Caco-2 (cell line): ENCODE results near the gene ADGRB2. TPM values are rescaled to one million over a fixed set of nuclear protein-coding genes. Genes with fewer than 3 reads are reported as not detected.

Experiments used
- BruUV-seq: library from RNA; stranded (reverse); fragments of 400-500 nt; replicated peaks from 2 replicates; lab custom pipeline; 2021; lab: Mats Ljungman, UMichigan
- CTCF ChIA-PET: fragments of 300-600 bp; sonication (Branson Sonifier 250); formaldehyde crosslinking; loops from one replicate; lab custom pipeline; 2022; ENCODE audit warnings: antibody characterized with exemption; lab: Charles Lee
- POLR2A ChIA-PET: fragments of 300-600 bp; sonication (Branson Sonifier 250); formaldehyde crosslinking; loops from one replicate; lab custom pipeline; 2022; ENCODE audit warnings: antibody characterized with exemption; lab: Charles Lee
- DNase-seq, 2 experiments: peaks; one replicate each; pipeline versions ENCODE4 v3.0.0 to v3.0.0-alpha.2; 2020 to 2022
- H3K27me3 ChIP-seq: replicated peaks from 2 replicates; pipeline ENCODE4 v1.6.0; 2011; ENCODE audit warnings: low read length; ENCODE audit not compliant: control insufficient read depth, insufficient read depth
- H3K36me3 ChIP-seq: 2 replicates; pipeline ENCODE4 v1.5.1; 2011; ENCODE audit warnings: low read length; ENCODE audit not compliant: control insufficient read depth, insufficient read depth
- H3K4me1 ChIP-seq: fragments of 250-450 bp; sonication (Bioruptor Pico); 2 replicates; pipeline ENCODE4 v1.5.1; 2020; ENCODE audit warnings: mild to moderate bottlenecking
- H3K4me3 ChIP-seq: 2 replicates; pipeline ENCODE4 v1.5.1; 2011; ENCODE audit warnings: low read depth, mild to moderate bottlenecking, control low read depth, low read length
- H3K9me3 ChIP-seq: fragments of 250-450 bp; sonication (Bioruptor Pico); 2 replicates; pipeline ENCODE4 v1.5.1; 2020; ENCODE audit warnings: mild to moderate bottlenecking, moderate library complexity
- H3K27ac Mint-ChIP-seq: one replicate; pipeline ENCODE4 v1.8.0; 2022; ENCODE audit warnings: mixed read lengths; ENCODE audit not compliant: unreplicated experiment
- H3K27me3 Mint-ChIP-seq: one replicate; pipeline ENCODE4 v1.8.0; 2022; ENCODE audit warnings: mixed read lengths; ENCODE audit not compliant: insufficient read depth, unreplicated experiment
- H3K36me3 Mint-ChIP-seq: one replicate; pipeline ENCODE4 v1.8.0; 2022; ENCODE audit warnings: mild to moderate bottlenecking, mixed read lengths; ENCODE audit not compliant: insufficient read depth, unreplicated experiment
- H3K4me1 Mint-ChIP-seq: one replicate; pipeline ENCODE4 v1.8.0; 2022; ENCODE audit warnings: low read depth, mixed read lengths; ENCODE audit not compliant: unreplicated experiment
- H3K4me3 Mint-ChIP-seq: one replicate; pipeline ENCODE4 v1.8.0; 2022; ENCODE audit warnings: mild to moderate bottlenecking, moderate library complexity, mixed read lengths; ENCODE audit not compliant: unreplicated experiment
- H3K9me3 Mint-ChIP-seq: one replicate; pipeline ENCODE4 v1.8.0; 2022; ENCODE audit warnings: mixed read lengths; ENCODE audit not compliant: unreplicated experiment
- intact Hi-C: fragments of 100-400 bp; cut with micrococcal nuclease; formaldehyde crosslinking; loops from one replicate; pipeline ENCODE4 v1.10.0; 2022; ENCODE audit not compliant: unreplicated experiment
- total RNA-seq: library from RNA; stranded (reverse); gene quantifications from 2 replicates; pipeline ENCODE4 v1.2.3, GENCODE V29; 2022
- TF ChIP-seq, protein P1 (sequence below), 2 experiments: fragments of 200-600 bp in 1 of 2; IDR thresholded peaks; 1 replicate in 1 of 2; 2 replicates in 1 of 2; pipeline versions ENCODE4 v1.5.1 to v1.8.0; 2011 to 2022; ENCODE audit warnings: antibody characterized with exemption in 1 of 2, control low read depth in 1 of 2, inconsistent platforms in 1 of 2, low read depth in 1 of 2, low read length in 1 of 2, mild to moderate bottlenecking in 1 of 2, moderate library complexity in 1 of 2; ENCODE audit not compliant: insufficient read depth in 1 of 2, severe bottlenecking in 1 of 2, unreplicated experiment in 1 of 2

ADGRB2 gene
- total RNA-seq, 1 experiment from 2014 or later = 2.2 TPM

DNA sequence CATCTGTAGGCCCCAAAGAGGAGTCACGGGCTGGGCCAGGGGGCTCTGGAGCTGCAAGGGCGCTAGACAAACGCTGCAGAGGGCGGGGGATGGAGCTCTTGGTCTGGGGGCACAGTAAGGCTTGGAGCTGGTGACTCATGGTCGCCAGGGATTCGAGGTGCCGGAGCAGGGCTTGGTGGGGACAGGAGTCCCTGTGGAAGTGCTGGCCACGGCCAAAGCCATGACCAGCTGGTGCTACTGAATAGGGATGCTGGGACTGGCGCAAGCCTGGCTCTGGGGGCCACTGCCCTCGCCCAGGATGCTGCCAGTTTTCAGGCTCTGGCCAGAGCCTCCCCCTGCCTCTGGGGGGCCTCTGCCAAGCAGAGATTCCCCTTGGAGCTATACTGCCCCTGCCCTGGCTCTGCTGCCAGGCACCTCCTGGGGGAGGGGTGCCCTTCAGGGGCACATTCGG is 26.5 kb upstream of the ADGRB2 start:
- BruUV-seq = no TSS peak
- peak in 1 of 2 experiments; percentile 17 for DNase-seq
- Mint-ChIP-seq H3K9me3 (no peaks in the 10 kb centered on the region), H3K27me3 (no peaks in the 10 kb centered on the region), H3K36me3 (no peaks in the 10 kb centered on the region), H3K4me1 (no peaks in the 10 kb centered on the region), H3K27ac (no peak overlapping the region), H3K4me3 (no peak overlapping the region)
- H3K36me3 ChIP-seq = no peaks in the 10 kb centered on the region
- intact Hi-C loops = no loop called here
- H3K9me3 ChIP-seq = no peaks in the 10 kb centered on the region
- no peak overlapping the region for H3K4me3 ChIP-seq
- 0 out of 2 replicates have a peak, but pooled peaks cover 7% of the 10 kb centered on the region for H3K4me1 ChIP-seq
- ChIA-PET POLR2A (no interaction called here), CTCF (no interaction called here)
- H3K27me3 ChIP-seq = no peaks in the 10 kb centered on the region
- TF ChIP-seq, protein P1, sequence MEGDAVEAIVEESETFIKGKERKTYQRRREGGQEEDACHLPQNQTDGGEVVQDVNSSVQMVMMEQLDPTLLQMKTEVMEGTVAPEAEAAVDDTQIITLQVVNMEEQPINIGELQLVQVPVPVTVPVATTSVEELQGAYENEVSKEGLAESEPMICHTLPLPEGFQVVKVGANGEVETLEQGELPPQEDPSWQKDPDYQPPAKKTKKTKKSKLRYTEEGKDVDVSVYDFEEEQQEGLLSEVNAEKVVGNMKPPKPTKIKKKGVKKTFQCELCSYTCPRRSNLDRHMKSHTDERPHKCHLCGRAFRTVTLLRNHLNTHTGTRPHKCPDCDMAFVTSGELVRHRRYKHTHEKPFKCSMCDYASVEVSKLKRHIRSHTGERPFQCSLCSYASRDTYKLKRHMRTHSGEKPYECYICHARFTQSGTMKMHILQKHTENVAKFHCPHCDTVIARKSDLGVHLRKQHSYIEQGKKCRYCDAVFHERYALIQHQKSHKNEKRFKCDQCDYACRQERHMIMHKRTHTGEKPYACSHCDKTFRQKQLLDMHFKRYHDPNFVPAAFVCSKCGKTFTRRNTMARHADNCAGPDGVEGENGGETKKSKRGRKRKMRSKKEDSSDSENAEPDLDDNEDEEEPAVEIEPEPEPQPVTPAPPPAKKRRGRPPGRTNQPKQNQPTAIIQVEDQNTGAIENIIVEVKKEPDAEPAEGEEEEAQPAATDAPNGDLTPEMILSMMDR (IDR thresholded peaks at IDR 0.05; ENCODE audit: insufficient read depth in 1 of 2, low read depth in 1 of 2, low read length in 1 of 2, severe bottlenecking in 1 of 2, unreplicated experiment in 1 of 2) = no peak

DNA sequence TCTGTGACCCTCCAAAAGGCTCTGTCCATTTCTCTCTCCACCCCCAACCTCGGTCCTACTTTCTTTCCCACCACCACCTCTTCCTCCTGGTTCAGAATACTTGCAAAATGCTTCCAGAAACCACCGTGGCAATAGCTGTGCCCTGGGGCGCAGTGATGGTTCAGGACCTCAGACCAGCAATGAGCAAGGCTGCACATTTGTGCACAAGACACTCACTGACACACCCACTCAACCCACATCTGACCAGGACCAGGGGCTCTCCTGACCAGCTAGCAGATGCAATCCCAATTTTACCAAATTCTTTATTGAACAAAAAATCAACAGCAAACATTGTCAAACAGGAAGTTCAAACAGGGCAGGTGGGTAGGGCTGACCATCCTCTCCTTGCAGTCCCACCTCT is 26.0 kb upstream of the ADGRB2 start:
- no peaks in the 10 kb centered on the region for H3K27me3 ChIP-seq
- no TSS peak for BruUV-seq
- TF ChIP-seq, protein P1 (IDR thresholded peaks at IDR 0.05; ENCODE audit: insufficient read depth in 1 of 2, low read depth in 1 of 2, low read length in 1 of 2, severe bottlenecking in 1 of 2, unreplicated experiment in 1 of 2) = no peak
- no peaks in the 10 kb centered on the region for H3K9me3 ChIP-seq
- CTCF ChIA-PET = interaction anchor here (1.2 to 2.0 kb wide), 3 partner anchors 45 to 174 kb away, joined by 3 to 16 read pairs (median 12); no protein-coding TSS in a partner anchor
- H3K36me3 ChIP-seq = no peaks in the 10 kb centered on the region
- Mint-ChIP-seq H3K9me3 (no peaks in the 10 kb centered on the region), H3K4me1 (no peaks in the 10 kb centered on the region), H3K27me3 (no peaks in the 10 kb centered on the region), H3K27ac (no peak overlapping the region), H3K36me3 (no peaks in the 10 kb centered on the region), H3K4me3 (no peak overlapping the region)
- POLR2A ChIA-PET = no interaction called here
- no peak overlapping the region for H3K4me3 ChIP-seq
- 0 out of 2 replicates have a peak, but pooled peaks cover 7% of the 10 kb centered on the region for H3K4me1 ChIP-seq
- peak in 1 of 2 experiments; percentile 7 for DNase-seq
- intact Hi-C loops = no loop called here

DNA sequence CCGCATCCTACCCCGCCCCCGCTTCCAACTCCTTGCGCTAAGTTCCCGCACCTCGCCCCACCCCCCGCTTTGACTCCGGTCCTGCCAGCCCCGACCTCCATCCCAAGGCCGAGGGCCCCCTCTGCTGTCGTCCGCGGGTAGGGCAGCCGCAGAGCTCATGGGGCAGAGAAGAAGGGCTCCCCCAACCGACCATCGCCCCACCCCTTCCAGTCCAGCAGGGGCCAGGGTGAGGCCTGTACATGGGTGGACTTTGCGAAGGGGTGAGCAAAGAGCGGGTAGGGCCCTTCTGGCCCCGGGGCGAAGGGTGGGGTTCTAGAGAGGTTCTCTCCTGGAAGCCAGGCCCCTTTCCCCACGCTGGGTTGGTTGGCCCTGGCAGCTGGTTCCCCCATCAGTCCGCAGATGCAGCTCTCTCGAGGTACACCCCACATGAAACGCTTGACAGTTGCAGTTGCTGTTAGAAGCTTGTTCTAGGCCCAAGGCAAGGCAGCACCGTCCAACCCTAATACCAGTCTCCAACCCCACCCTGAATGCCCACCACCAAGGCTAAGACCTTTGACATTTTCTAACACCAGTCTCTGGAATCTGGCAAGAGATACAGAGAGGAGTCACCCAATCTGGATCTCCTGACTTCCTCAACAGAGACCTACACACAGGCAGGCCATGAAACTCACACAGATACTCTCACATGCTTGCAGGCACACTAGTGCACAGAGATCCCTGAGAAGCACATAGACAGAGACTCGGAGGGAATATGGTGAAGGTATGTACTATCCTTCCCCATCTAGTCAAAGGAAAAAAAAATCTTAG is 25.3 kb upstream of the ADGRB2 start:
- no peaks in the 10 kb centered on the region for H3K27me3 ChIP-seq
- H3K4me1 Mint-ChIP-seq = no peaks in the 10 kb centered on the region
- CTCF ChIA-PET = interaction anchor here (0.6 to 2.0 kb wide), 32 partner anchors 9 to 604 kb away, joined by 3 to 36 read pairs (median 5); partner anchors contain the start of genes COL16A1, KHDRBS1, PEF1 and PTP4A2
- peak overlapping the region; percentile 74 for H3K4me3 Mint-ChIP-seq
- H3K36me3 ChIP-seq = no peaks in the 10 kb centered on the region
- BruUV-seq = no TSS peak
- H3K4me3 ChIP-seq = peak overlapping the region; percentile 54
- H3K27me3 Mint-ChIP-seq = no peaks in the 10 kb centered on the region
- H3K4me1 ChIP-seq = 0 out of 2 replicates have a peak, but pooled peaks cover 7% of the 10 kb centered on the region
- TF ChIP-seq, protein P1 (IDR thresholded peaks at IDR 0.05; ENCODE audit: insufficient read depth in 1 of 2, low read depth in 1 of 2, low read length in 1 of 2, severe bottlenecking in 1 of 2, unreplicated experiment in 1 of 2) = peak; percentile 72 to 90
- POLR2A ChIA-PET = interaction anchor here (0.5 to 1.5 kb wide), 6 partner anchors 27 to 277 kb away, joined by 3 to 5 read pairs (median 3); no protein-coding TSS in a partner anchor
- H3K9me3 ChIP-seq = no peaks in the 10 kb centered on the region
- no peaks in the 10 kb centered on the region for H3K9me3 Mint-ChIP-seq
- intact Hi-C loops = loop anchor here (1.0 to 5.0 kb wide), 3 partner anchors 27 to 227 kb away; no protein-coding TSS in a partner anchor
- peak; percentile 92 to 95 for DNase-seq
- H3K36me3 Mint-ChIP-seq = no peaks in the 10 kb centered on the region
- peak overlapping the region; percentile 90 for H3K27ac Mint-ChIP-seq
